Measurements from ENCODE around the gene RNF149. TPM values are rescaled to one million over a fixed set of nuclear protein-coding genes. Genes with fewer than 3 reads are reported as not detected.

RNF149 gene
- total RNA-seq, 4 donors from 2014 or later = 22.7 to 100 (median 54.6) TPM

- peaks cover 0 to 56% (median 14%) of the 10 kb centered on the region in 4 donors for H3K36me3 ChIP-seq
- H3K27ac ChIP-seq = no peak overlapping the region
- H3K4me1 ChIP-seq = peaks cover 0 to 20% (median 7%) of the 10 kb centered on the region in 4 donors
- in situ Hi-C loops (cut with MboI; ENCODE audit: low pct_ligation_motif_present in 1 of 4, low pct_unique_long_range_greater_than_20kb in 1 of 4, low sequenced_read_pairs in 3 of 4) = no loop called here
- WGBS, 2 donors (ENCODE audit: low coverage in 1 of 2) = 80 to 91% methylated on average over 4 of the region's 4 CpGs
- H3K4me3 ChIP-seq = no peak overlapping the region
- intact Hi-C loops (cut with DNase I; ENCODE audit: low total_unique reads) = no loop called here
- no peaks in the 10 kb centered on the region for H3K9me3 ChIP-seq
- no peak for DNase-seq
- TF ChIP-seq, protein P1, sequence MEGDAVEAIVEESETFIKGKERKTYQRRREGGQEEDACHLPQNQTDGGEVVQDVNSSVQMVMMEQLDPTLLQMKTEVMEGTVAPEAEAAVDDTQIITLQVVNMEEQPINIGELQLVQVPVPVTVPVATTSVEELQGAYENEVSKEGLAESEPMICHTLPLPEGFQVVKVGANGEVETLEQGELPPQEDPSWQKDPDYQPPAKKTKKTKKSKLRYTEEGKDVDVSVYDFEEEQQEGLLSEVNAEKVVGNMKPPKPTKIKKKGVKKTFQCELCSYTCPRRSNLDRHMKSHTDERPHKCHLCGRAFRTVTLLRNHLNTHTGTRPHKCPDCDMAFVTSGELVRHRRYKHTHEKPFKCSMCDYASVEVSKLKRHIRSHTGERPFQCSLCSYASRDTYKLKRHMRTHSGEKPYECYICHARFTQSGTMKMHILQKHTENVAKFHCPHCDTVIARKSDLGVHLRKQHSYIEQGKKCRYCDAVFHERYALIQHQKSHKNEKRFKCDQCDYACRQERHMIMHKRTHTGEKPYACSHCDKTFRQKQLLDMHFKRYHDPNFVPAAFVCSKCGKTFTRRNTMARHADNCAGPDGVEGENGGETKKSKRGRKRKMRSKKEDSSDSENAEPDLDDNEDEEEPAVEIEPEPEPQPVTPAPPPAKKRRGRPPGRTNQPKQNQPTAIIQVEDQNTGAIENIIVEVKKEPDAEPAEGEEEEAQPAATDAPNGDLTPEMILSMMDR (IDR thresholded peaks at IDR 0.05) = no peak
- TF ChIP-seq POLR2A (IDR thresholded peaks at IDR 0.05) (no peak), POLR2AphosphoS5 (IDR thresholded peaks at IDR 0.05) (no peak), EP300 (IDR thresholded peaks at IDR 0.05; ENCODE audit: low read depth) (no peak)
- no peaks in the 10 kb centered on the region for H3K27me3 ChIP-seq
Measured at GRCh38 chr2:101262142-101262541, 46.4 kb downstream of the RNF149 start.

DNA sequence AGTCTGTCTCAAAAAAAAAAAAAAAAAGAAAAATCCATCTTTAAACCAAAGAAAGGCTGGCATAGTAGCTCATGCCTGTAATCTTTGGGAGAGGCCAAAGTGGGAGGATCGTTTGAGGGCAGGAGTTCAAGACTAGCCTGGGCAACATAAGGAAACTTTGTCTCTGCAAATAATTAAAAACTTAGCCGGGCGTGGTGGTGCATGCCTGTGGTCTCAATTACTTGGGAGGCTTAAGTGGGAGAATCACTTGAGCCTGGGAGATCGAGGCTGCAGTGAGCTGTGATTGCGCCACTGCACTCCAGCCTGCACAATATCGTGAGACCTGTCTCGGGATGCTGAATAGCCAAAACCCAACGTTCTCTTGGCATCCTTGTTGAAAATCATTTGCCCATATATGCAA lies 49.7 kb downstream of the RNF149 start:
- intact Hi-C loops (cut with DNase I; ENCODE audit: low total_unique reads) = no loop called here

GRCh38 chr2:101256316-101256715 lies 52.2 kb downstream of the RNF149 start:
- peaks cover 17 to 34% (median 29%) of the 10 kb centered on the region in 4 donors for H3K4me1 ChIP-seq
- H3K27ac ChIP-seq = no peak overlapping the region
- no peaks in the 10 kb centered on the region for H3K9me3 ChIP-seq
- in situ Hi-C loops (cut with MboI; ENCODE audit: low pct_ligation_motif_present in 1 of 4, low pct_unique_long_range_greater_than_20kb in 1 of 4, low sequenced_read_pairs in 3 of 4) (no loop called here), intact Hi-C loops (cut with DNase I; ENCODE audit: low total_unique reads) (no loop called here)
- no peak for TF ChIP-seq POLR2A (IDR thresholded peaks at IDR 0.05)
- TF ChIP-seq, protein P1 (IDR thresholded peaks at IDR 0.05) = no peak
- TF ChIP-seq EP300 (IDR thresholded peaks at IDR 0.05; ENCODE audit: low read depth) = no peak
- TF ChIP-seq POLR2AphosphoS5 (IDR thresholded peaks at IDR 0.05) = no peak
- 94% methylated on average over 2 of the region's 2 CpGs; no CpG with 5 or more reads in 1 of the 2 donors for WGBS, 2 donors (ENCODE audit: low coverage in 1 of 2)
- no peak overlapping the region for H3K4me3 ChIP-seq
- DNase-seq = no peak
- no peaks in the 10 kb centered on the region for H3K27me3 ChIP-seq
- H3K36me3 ChIP-seq = peaks cover 0 to 14% (median 4%) of the 10 kb centered on the region in 4 donors

More for the DNA sequence above, 49.7 kb downstream of the RNF149 start:
- TF ChIP-seq EP300 (IDR thresholded peaks at IDR 0.05; ENCODE audit: low read depth) (no peak), POLR2A (IDR thresholded peaks at IDR 0.05) (no peak), POLR2AphosphoS5 (IDR thresholded peaks at IDR 0.05) (no peak)
- TF ChIP-seq, protein P1 (IDR thresholded peaks at IDR 0.05) = no peak
- WGBS, 2 donors (ENCODE audit: low coverage in 1 of 2) = 94 to 95% methylated on average over 3 to 8 of the region's 8 CpGs
- in situ Hi-C loops (cut with MboI; ENCODE audit: low pct_ligation_motif_present in 1 of 4, low pct_unique_long_range_greater_than_20kb in 1 of 4, low sequenced_read_pairs in 3 of 4) = no loop called here
- no peaks in the 10 kb centered on the region for H3K27me3 ChIP-seq
- H3K27ac ChIP-seq = no peak overlapping the region
- no peak overlapping the region for H3K4me3 ChIP-seq
- H3K4me1 ChIP-seq = peaks cover 16 to 31% (median 20%) of the 10 kb centered on the region in 4 donors
- DNase-seq = no peak
- H3K9me3 ChIP-seq = no peaks in the 10 kb centered on the region
- peaks cover 0 to 32% (median 9%) of the 10 kb centered on the region in 4 donors for H3K36me3 ChIP-seq

DNA sequence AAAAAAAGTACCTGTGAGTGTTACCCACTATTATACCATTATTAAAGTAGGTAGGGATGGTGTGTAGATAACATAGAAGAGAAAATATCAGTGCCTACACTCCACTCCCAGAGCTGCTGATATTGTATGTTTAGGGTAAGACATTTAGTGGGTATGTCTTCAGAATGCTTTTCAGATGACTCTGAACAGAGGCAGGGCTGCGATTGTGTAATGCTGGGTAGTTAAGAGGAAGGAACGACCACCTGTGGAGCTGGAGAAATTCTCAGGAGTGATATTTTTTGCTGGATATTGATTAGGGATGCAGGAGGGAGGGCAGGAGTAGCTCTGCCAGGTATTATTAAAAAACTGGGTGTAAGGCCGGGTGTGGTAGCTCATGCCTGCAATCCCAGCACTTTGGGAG lies 53.0 kb downstream of the RNF149 start:
- H3K4me3 ChIP-seq = no peak overlapping the region
- in situ Hi-C loops (cut with MboI; ENCODE audit: low pct_ligation_motif_present in 1 of 4, low pct_unique_long_range_greater_than_20kb in 1 of 4, low sequenced_read_pairs in 3 of 4) = no loop called here
- H3K9me3 ChIP-seq = no peaks in the 10 kb centered on the region
- peaks cover 0 to 14% (median 4%) of the 10 kb centered on the region in 4 donors for H3K36me3 ChIP-seq
- no peak overlapping the region for H3K27ac ChIP-seq
- intact Hi-C loops (cut with DNase I; ENCODE audit: low total_unique reads) = no loop called here
- TF ChIP-seq, protein P1 (IDR thresholded peaks at IDR 0.05) = no peak
- TF ChIP-seq EP300 (IDR thresholded peaks at IDR 0.05; ENCODE audit: low read depth) (no peak), POLR2A (IDR thresholded peaks at IDR 0.05) (no peak)
- 89% methylated on average over 3 of the region's 3 CpGs; no CpG with 5 or more reads in 1 of the 2 donors for WGBS, 2 donors (ENCODE audit: low coverage in 1 of 2)
- DNase-seq = no peak
- no peaks in the 10 kb centered on the region for H3K27me3 ChIP-seq
- peaks cover 17 to 40% (median 31%) of the 10 kb centered on the region in 4 donors for H3K4me1 ChIP-seq
